Loucy (cell line): ENCODE measurements around the gene CEP70.

Experiments used
- CTCF ChIP-seq: fragments of 200-600 bp; sonication (generic); conservative IDR thresholded peaks from 2 replicates; pipeline ENCODE4 v1.5.1; 2014; ENCODE audit warnings: mild to moderate bottlenecking, antibody characterized with exemption, low read length
- EZH2phosphoT487 ChIP-seq: fragments of 200-600 bp; IDR thresholded peaks from 2 replicates; pipeline ENCODE4 v1.6.1; 2018; ENCODE audit warnings: antibody characterized with exemption, mild to moderate bottlenecking, moderate library complexity, borderline replicate concordance

GRCh38 chr3:138594935-138595610 lies 1.0 kb upstream of the CEP70 start:
- no peak for TF ChIP-seq CTCF
- no peak for TF ChIP-seq EZH2phosphoT487
